ENCODE data around the gene MTHFD2L.

DNA sequence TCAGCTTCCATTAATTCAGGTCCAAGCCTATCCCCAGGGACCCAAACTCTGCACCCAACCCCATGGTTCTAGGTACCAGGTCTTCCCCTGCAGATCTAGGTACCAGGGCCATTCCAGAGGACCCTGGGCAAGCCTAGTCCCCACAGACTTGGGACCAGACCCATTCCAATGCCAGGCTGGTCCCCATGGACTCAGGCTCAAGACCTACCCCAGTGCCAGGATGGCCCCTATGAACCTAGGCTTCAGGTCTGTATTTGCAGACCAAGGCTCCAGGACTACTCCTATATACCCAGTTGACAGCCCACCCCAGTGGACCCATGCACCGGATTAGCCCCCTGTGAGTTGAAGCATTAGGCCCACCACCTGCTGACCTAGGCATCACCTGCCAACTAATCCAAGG lies 8.9 kb downstream of the MTHFD2L start:
- TF ChIP-seq EZH2phosphoT487 (IDR thresholded peaks at IDR 0.05; ENCODE audit: low read depth, severe bottlenecking, unreplicated experiment): no peak
- TF ChIP-seq, protein P1, sequence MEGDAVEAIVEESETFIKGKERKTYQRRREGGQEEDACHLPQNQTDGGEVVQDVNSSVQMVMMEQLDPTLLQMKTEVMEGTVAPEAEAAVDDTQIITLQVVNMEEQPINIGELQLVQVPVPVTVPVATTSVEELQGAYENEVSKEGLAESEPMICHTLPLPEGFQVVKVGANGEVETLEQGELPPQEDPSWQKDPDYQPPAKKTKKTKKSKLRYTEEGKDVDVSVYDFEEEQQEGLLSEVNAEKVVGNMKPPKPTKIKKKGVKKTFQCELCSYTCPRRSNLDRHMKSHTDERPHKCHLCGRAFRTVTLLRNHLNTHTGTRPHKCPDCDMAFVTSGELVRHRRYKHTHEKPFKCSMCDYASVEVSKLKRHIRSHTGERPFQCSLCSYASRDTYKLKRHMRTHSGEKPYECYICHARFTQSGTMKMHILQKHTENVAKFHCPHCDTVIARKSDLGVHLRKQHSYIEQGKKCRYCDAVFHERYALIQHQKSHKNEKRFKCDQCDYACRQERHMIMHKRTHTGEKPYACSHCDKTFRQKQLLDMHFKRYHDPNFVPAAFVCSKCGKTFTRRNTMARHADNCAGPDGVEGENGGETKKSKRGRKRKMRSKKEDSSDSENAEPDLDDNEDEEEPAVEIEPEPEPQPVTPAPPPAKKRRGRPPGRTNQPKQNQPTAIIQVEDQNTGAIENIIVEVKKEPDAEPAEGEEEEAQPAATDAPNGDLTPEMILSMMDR (IDR thresholded peaks at IDR 0.05; ENCODE audit: poor library complexity): no peak
- no peak for TF ChIP-seq EZH2 (IDR thresholded peaks at IDR 0.05; ENCODE audit: borderline replicate concordance)
